NT2/D1 (cell line): ENCODE results near the gene PPP1R9A.

Experiments
- DNase-seq: peaks from one replicate; pipeline ENCODE4 v3.0.0-alpha.2; 2011; ENCODE audit warnings: low read depth, low spot score
- H3K27me3 ChIP-seq: 2 replicates; pipeline ENCODE4 v1.6.0; 2011; ENCODE audit warnings: mild to moderate bottlenecking; ENCODE audit not compliant: insufficient read length, insufficient read depth
- H3K36me3 ChIP-seq: 2 replicates; pipeline ENCODE4 v1.6.1; 2011; ENCODE audit warnings: mild to moderate bottlenecking, low read length, mixed read lengths; ENCODE audit not compliant: insufficient read depth, insufficient read length
- H3K4me1 ChIP-seq: 2 replicates; pipeline ENCODE4 v1.5.1; 2011; ENCODE audit not compliant: insufficient read depth, insufficient read length
- H3K4me3 ChIP-seq: 2 replicates; pipeline ENCODE4 v1.5.1; 2011; ENCODE audit warnings: low read depth; ENCODE audit not compliant: insufficient read length
- H3K9ac ChIP-seq: 2 replicates; pipeline ENCODE4 v1.6.0; 2011; ENCODE audit warnings: low read depth; ENCODE audit not compliant: insufficient read length
- H3K9me3 ChIP-seq: 2 replicates; pipeline ENCODE4 v1.5.1; 2011; ENCODE audit warnings: mild to moderate bottlenecking, low read length; ENCODE audit not compliant: insufficient read depth
- SUZ12 ChIP-seq: IDR thresholded peaks from 2 replicates; pipeline ENCODE4 v1.6.1; 2011; ENCODE audit not compliant: insufficient read length, insufficient read depth; ENCODE audit errors: extremely low read depth
- YY1 ChIP-seq: IDR thresholded peaks from 2 replicates; pipeline ENCODE4 v1.6.1; 2011; ENCODE audit not compliant: insufficient read length, insufficient read depth
- ZNF274 ChIP-seq: IDR thresholded peaks from 2 replicates; pipeline ENCODE4 v1.6.1; 2011; ENCODE audit warnings: mild to moderate bottlenecking, low read depth, low read length

PPP1R9A gene

GRCh38 chr7:95304990-95305389 lies 397.6 kb downstream of the PPP1R9A start:
- no peak for TF ChIP-seq SUZ12
- TF ChIP-seq YY1 = no peak
- TF ChIP-seq ZNF274 = no peak
- no peaks in the 10 kb centered on the region for H3K9me3 ChIP-seq
- H3K4me3 ChIP-seq = no peak overlapping the region
- no peaks in the 10 kb centered on the region for H3K4me1 ChIP-seq
- H3K36me3 ChIP-seq = no peaks in the 10 kb centered on the region
- no peak for DNase-seq
- no peaks in the 10 kb centered on the region for H3K27me3 ChIP-seq
- H3K9ac ChIP-seq = no peak overlapping the region

- Histone ChIP-seq H3K9me3 (no peaks in the 10 kb centered on the region), H3K4me3 (no peak overlapping the region), H3K4me1 (no peaks in the 10 kb centered on the region), H3K9ac (no peak overlapping the region), H3K27me3 (no peaks in the 10 kb centered on the region), H3K36me3 (no peaks in the 10 kb centered on the region)
- DNase-seq = no peak
- no peak for TF ChIP-seq YY1
- no peak for TF ChIP-seq SUZ12
- TF ChIP-seq ZNF274 = no peak
These were observed 402.6 kb downstream of the PPP1R9A start for GRCh38 chr7:95309951-95310350.

- no peak for TF ChIP-seq SUZ12
- TF ChIP-seq YY1 = no peak
- no peak for TF ChIP-seq ZNF274
- DNase-seq = no peak
- Histone ChIP-seq H3K4me1 (no peaks in the 10 kb centered on the region), H3K4me3 (no peak overlapping the region), H3K9ac (no peak overlapping the region), H3K9me3 (no peaks in the 10 kb centered on the region), H3K27me3 (no peaks in the 10 kb centered on the region), H3K36me3 (no peaks in the 10 kb centered on the region)
These were observed 404.0 kb downstream of the PPP1R9A start for GRCh38 chr7:95311389-95311788.

GRCh38 chr7:95312561-95312960 lies 405.2 kb downstream of the PPP1R9A start:
- no peak overlapping the region for H3K9ac ChIP-seq
- no peak overlapping the region for H3K4me3 ChIP-seq
- H3K4me1 ChIP-seq = no peaks in the 10 kb centered on the region
- no peaks in the 10 kb centered on the region for H3K9me3 ChIP-seq
- TF ChIP-seq YY1 (no peak), ZNF274 (no peak), SUZ12 (no peak)
- H3K36me3 ChIP-seq = no peaks in the 10 kb centered on the region
- no peaks in the 10 kb centered on the region for H3K27me3 ChIP-seq
- no peak for DNase-seq

- TF ChIP-seq ZNF274 (no peak), YY1 (no peak), SUZ12 (no peak)
- DNase-seq = no peak
- no peaks in the 10 kb centered on the region for H3K36me3 ChIP-seq
- H3K4me1 ChIP-seq = no peaks in the 10 kb centered on the region
- no peaks in the 10 kb centered on the region for H3K27me3 ChIP-seq
- H3K9ac ChIP-seq = no peak overlapping the region
- no peak overlapping the region for H3K4me3 ChIP-seq
- H3K9me3 ChIP-seq = no peaks in the 10 kb centered on the region
These were observed 409.2 kb downstream of the PPP1R9A start for GRCh38 chr7:95316588-95316987.

- no peaks in the 10 kb centered on the region for H3K4me1 ChIP-seq
- H3K36me3 ChIP-seq = no peaks in the 10 kb centered on the region
- no peaks in the 10 kb centered on the region for H3K9me3 ChIP-seq
- no peak overlapping the region for H3K9ac ChIP-seq
- no peaks in the 10 kb centered on the region for H3K27me3 ChIP-seq
- no peak for DNase-seq
- no peak overlapping the region for H3K4me3 ChIP-seq
- TF ChIP-seq ZNF274 (no peak), YY1 (no peak), SUZ12 (no peak)
These were observed 410.2 kb downstream of the PPP1R9A start for GRCh38 chr7:95317546-95317945.

- no peak for DNase-seq
These were observed 410.6 kb downstream of the PPP1R9A start for GRCh38 chr7:95317966-95318365.

GRCh38 chr7:95318501-95319100 lies 411.2 kb downstream of the PPP1R9A start:
- Histone ChIP-seq H3K36me3 (no peaks in the 10 kb centered on the region), H3K9ac (no peak overlapping the region), H3K4me3 (no peak overlapping the region), H3K4me1 (no peaks in the 10 kb centered on the region), H3K9me3 (no peaks in the 10 kb centered on the region), H3K27me3 (no peaks in the 10 kb centered on the region)
- TF ChIP-seq SUZ12 = no peak
- TF ChIP-seq YY1 = no peak
- no peak for TF ChIP-seq ZNF274
- DNase-seq = no peak

More at GRCh38 chr7:95317966-95318365, 410.6 kb downstream of the PPP1R9A start:
- no peak overlapping the region for H3K4me3 ChIP-seq
- H3K36me3 ChIP-seq = no peaks in the 10 kb centered on the region
- no peaks in the 10 kb centered on the region for H3K27me3 ChIP-seq
- no peak for TF ChIP-seq ZNF274
- no peak for TF ChIP-seq YY1
- no peak for TF ChIP-seq SUZ12
- H3K9me3 ChIP-seq = no peaks in the 10 kb centered on the region
- no peak overlapping the region for H3K9ac ChIP-seq
- no peaks in the 10 kb centered on the region for H3K4me1 ChIP-seq
